GM12873 (cell line): ENCODE data around the gene UNC45A.

Experiments used
- CTCF ChIP-seq: IDR thresholded peaks from 2 replicates; pipeline ENCODE4 v1.5.1; 2012; ENCODE audit warnings: low read depth, mild to moderate bottlenecking, moderate library complexity, low read length, control low read depth; ENCODE audit not compliant: insufficient read depth; ENCODE audit errors: missing control alignments

Gene UNC45A

DNA sequence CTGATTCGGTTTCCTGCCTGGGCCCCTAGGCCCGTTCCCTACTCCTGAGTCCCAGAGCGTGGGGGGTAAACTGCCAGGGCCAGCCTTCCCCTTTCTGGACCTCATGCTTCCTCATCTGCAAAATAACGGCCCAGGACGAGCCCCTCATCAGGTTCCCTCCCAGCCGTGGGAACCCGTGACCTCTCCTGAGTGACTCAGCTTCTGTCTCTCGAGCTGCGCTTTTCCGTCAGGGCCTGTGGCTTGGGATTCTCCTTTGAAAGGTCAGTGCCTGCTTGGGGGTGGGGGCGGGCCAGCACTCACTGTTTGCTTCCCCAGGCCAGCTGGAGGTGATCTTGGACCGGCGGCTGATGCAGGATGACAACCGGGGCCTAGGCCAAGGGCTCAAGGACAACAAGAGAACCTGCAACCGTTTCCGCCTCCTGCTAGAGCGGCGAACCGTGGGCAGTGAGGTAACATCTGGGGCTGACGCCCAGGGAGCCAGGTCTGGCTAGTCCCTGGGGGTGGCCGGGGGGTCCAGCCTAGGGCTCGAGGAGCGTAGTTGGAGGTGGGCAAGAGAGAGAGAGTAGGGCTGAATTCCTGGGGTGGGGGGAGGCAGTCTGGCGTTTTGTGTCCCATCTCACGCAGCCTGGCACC lies 19.2 kb upstream of the UNC45A start:
- TF ChIP-seq CTCF, result no peak

- no peak for TF ChIP-seq CTCF
Measured at GRCh38 chr15:90916461-90916860, 18.6 kb upstream of the UNC45A start.

DNA sequence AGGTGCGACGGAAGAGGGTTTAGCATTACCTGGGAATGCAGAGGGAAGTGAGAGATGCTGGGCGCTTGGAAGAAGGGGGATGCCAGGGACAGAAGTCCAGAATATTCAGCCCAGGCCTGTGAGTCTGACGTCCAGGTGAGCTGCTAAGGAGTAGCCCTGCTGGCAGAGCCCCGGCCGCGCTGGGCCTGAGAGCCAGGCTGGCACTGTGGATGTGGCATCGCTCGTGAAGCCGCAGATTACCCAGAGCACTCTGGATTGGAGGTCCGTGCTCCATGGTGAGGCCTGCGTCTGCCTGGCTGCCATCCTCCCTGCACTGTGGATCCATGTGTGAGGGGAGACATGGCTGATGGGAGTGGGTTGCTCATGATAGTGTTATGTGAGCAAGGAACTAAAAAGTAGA lies 17.5 kb upstream of the UNC45A start:
- TF ChIP-seq CTCF, result no peak

DNA sequence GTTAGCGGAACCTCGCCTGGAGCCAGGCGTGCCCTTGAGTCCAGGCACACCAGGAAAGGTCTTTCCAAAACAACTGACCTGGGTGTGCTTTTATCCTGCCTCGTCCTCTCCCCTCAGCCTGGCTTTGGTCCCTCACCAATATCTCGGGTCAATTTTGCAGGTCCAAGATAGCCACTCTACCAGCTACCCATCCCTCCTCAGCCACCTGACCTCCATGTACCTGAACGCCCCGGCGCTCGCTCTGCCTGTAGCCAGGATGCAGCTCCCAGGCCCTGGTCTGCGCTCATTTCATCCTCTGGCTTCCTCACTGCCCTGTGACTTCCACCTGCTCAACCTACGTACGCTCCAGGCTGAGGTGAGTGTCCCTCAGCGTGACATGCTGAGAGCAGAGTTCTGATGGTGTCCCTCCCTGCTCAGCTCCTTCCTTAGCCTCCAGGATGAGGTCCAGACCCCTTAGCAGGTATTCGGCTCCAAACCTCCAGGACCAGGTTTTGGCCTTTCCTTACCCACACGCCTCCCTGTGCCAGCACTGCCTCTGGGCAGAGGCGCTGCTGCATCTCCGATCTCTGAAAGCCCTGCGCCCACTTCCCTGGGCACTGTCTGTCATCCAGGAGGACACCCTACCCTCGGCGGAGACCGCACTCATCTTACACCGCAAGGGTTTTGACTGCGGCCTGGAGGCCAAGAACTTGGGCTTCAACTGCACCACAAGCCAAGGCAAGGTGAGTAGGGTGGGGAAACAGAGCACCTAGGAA lies 16.9 kb upstream of the UNC45A start:
- TF ChIP-seq CTCF, result no peak

DNA sequence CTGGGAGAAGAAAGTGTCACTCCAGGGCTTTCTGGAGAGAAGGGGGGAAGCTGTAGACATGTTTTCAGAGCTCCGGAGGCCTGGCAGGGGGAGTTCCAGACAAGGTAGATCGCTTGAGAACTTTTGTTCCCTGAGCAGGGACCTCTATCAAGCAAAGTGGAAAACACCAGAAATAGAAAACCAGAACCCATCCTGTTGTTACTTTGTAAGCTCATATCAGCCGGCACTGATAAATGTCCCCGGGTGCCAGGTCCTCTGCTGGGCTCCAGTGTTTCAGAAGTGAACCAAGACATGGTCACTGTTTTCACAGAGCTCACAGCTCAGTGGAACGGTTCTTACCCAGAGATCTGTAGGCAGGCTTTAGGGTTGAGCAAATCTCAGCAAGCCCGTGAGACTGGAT lies 16.2 kb upstream of the UNC45A start:
- no peak for TF ChIP-seq CTCF

GRCh38 chr15:90921887-90922286 lies 13.2 kb upstream of the UNC45A start:
- TF ChIP-seq CTCF, result no peak

- TF ChIP-seq CTCF, result no peak
Measured at GRCh38 chr15:90924375-90924774, 10.7 kb upstream of the UNC45A start.
